Breast epithelium (tissue), 4 donors: ENCODE measurements around the gene ASB3. TPM values are rescaled to one million over a fixed set of nuclear protein-coding genes. Genes with fewer than 3 reads are reported as not detected.

Experiments
- DNase-seq, 2 donors: peaks; one replicate each; pipeline ENCODE4 v3.0.0-alpha.2; 2019; ENCODE audit warnings: low spot score in 2 of 2
- H3K27ac ChIP-seq, 2 donors: fragments of 200-600 bp; sonication (generic) in 1 of 2; one replicate each; pipeline ENCODE4 v1.5.1; 2016 to 2019; ENCODE audit warnings: mild to moderate bottlenecking in 1 of 2
- H3K27me3 ChIP-seq, 2 donors: fragments of 200-600 bp; sonication (generic) in 1 of 2; one replicate each; pipeline versions ENCODE4 v1.5.1 to v1.6.0; 2017 to 2019; ENCODE audit warnings: control low read depth in 1 of 2, mild to moderate bottlenecking in 1 of 2
- H3K36me3 ChIP-seq: fragments of 200-600 bp; one replicate; pipeline ENCODE4 v1.5.1; 2019
- H3K4me1 ChIP-seq, 2 donors: fragments of 200-600 bp; sonication (generic); one replicate each; pipeline ENCODE4 v1.5.1; 2016 to 2019; ENCODE audit warnings: control low read depth in 1 of 2
- H3K4me3 ChIP-seq, 3 donors: fragments of 200-600 bp; sonication (generic); 1 replicate in 2 of 3; 2 replicates in 1 of 3; pipeline ENCODE4 v1.5.1; 2016 to 2019; ENCODE audit warnings: mild to moderate bottlenecking in 3 of 3, moderate library complexity in 2 of 3
- H3K9me3 ChIP-seq, 2 donors: fragments of 200-600 bp; sonication (generic) in 1 of 2; one replicate each; pipeline ENCODE4 v1.5.1; 2016 to 2019; ENCODE audit warnings: control low read depth in 1 of 2
- POLR2A ChIP-seq: fragments of 450-650 bp; IDR thresholded peaks from one replicate; pipeline ENCODE4 v1.6.1; 2016; ENCODE audit warnings: antibody characterized with exemption, mild to moderate bottlenecking, moderate library complexity
- POLR2AphosphoS5 ChIP-seq, 3 donors: sonication (generic); formaldehyde crosslinking; IDR thresholded peaks; one replicate each; pipeline ENCODE4 v1.6.1; 2017; ENCODE audit warnings: antibody characterized with exemption in 3 of 3
- intact Hi-C: fragments of 100-400 bp; cut with DNase I; formaldehyde crosslinking; loops from one replicate; pipeline ENCODE4 v1.15.1; 2023; ENCODE audit warnings: low total_unique reads
- total RNA-seq, 3 donors: library from RNA; depleted of rRNA; stranded (reverse); fragments of >200 nt; gene quantifications; one replicate each; pipeline ENCODE4 v1.1.0, GENCODE V29; 2016
- TF ChIP-seq, protein P1 (sequence below), 3 donors: fragments of 450-650 bp; IDR thresholded peaks; one replicate each; pipeline ENCODE4 v1.5.1; 2016 to 2017; ENCODE audit warnings: antibody characterized with exemption in 3 of 3, mild to moderate bottlenecking in 3 of 3, moderate library complexity in 3 of 3

ASB3 gene
- total RNA-seq, 3 donors from 2014 or later, result 22.0 to 37.9 (median 22.7) TPM

DNA sequence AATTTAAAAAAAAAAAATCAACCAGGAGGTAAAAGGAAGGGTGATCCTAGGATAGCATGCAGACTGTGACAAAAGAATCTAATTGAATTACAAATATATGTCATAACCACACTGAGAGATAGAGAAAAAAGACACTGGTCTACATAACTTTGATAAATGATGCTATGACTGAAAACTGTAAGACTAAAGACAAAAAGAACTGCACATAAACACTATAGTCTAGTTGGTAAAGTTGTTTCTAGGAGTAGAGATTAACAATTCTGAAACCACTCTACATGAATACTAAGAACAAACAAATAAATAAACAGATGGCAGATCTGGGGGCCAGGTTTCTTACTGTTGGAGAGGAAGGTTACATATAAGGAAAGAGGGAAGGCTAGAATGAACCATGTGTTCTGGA, 33.7 kb downstream of the ASB3 start:
- DNase-seq, result no peak
- intact Hi-C loops, result no loop called here
- TF ChIP-seq POLR2A, result no peak
- TF ChIP-seq POLR2AphosphoS5 (IDR thresholded peaks at IDR 0.05), result no peak
- TF ChIP-seq, protein P1, sequence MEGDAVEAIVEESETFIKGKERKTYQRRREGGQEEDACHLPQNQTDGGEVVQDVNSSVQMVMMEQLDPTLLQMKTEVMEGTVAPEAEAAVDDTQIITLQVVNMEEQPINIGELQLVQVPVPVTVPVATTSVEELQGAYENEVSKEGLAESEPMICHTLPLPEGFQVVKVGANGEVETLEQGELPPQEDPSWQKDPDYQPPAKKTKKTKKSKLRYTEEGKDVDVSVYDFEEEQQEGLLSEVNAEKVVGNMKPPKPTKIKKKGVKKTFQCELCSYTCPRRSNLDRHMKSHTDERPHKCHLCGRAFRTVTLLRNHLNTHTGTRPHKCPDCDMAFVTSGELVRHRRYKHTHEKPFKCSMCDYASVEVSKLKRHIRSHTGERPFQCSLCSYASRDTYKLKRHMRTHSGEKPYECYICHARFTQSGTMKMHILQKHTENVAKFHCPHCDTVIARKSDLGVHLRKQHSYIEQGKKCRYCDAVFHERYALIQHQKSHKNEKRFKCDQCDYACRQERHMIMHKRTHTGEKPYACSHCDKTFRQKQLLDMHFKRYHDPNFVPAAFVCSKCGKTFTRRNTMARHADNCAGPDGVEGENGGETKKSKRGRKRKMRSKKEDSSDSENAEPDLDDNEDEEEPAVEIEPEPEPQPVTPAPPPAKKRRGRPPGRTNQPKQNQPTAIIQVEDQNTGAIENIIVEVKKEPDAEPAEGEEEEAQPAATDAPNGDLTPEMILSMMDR (IDR thresholded peaks at IDR 0.05), result no peak
- no peaks in the 10 kb centered on the region for H3K4me1 ChIP-seq
- H3K27ac ChIP-seq, result no peak overlapping the region
- no peaks in the 10 kb centered on the region for H3K27me3 ChIP-seq
- H3K4me3 ChIP-seq, result no peak overlapping the region
- H3K9me3 ChIP-seq, result no peaks in the 10 kb centered on the region
- H3K36me3 ChIP-seq, result no peaks in the 10 kb centered on the region

DNA sequence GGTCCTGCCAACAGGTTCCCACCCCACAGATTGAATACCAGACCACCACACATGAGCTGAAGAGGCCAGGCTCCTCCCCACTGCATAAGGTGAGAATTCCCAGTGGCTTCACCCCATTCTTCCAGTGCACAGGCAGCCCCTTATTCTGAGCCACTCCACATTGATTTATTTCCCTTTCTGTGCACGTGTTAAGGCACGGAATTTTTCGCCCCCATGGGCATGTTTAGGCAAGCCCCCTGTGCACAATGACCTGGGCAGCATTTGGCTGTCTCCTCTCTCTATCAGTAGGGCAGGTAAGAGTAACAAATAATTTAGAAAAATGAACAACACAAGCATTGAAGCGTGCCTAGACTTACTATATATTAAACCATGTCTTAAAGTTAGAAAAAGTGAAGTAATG, 34.4 kb downstream of the ASB3 start:
- Histone ChIP-seq H3K4me3 (no peak overlapping the region), H3K36me3 (no peaks in the 10 kb centered on the region), H3K9me3 (no peaks in the 10 kb centered on the region), H3K4me1 (no peaks in the 10 kb centered on the region), H3K27ac (no peak overlapping the region), H3K27me3 (no peaks in the 10 kb centered on the region)
- intact Hi-C loops, result no loop called here
- DNase-seq, result no peak
- TF ChIP-seq POLR2A (no peak), POLR2AphosphoS5 (IDR thresholded peaks at IDR 0.05) (no peak)
- TF ChIP-seq, protein P1 (IDR thresholded peaks at IDR 0.05), result no peak

DNA sequence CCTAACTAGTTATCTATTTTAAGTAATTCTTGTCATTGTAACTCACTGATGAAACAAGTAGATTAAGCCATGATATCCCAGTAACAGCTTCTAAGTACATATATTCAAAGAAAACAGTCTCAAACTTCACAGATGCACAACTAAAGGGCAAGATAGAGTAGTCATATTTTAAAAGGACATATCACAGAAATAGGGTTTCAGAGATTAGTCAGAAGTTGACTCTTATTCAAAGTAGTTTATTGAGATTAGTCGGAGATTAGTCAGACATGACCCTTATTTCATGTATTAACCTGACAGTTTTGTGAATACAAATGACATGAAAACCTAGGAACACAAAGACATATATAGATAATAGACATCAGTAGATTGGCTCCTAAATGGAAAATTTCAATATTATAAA, 35.0 kb downstream of the ASB3 start:
- DNase-seq, result no peak
- intact Hi-C loops, result no loop called here
- H3K27me3 ChIP-seq, result no peaks in the 10 kb centered on the region

DNA sequence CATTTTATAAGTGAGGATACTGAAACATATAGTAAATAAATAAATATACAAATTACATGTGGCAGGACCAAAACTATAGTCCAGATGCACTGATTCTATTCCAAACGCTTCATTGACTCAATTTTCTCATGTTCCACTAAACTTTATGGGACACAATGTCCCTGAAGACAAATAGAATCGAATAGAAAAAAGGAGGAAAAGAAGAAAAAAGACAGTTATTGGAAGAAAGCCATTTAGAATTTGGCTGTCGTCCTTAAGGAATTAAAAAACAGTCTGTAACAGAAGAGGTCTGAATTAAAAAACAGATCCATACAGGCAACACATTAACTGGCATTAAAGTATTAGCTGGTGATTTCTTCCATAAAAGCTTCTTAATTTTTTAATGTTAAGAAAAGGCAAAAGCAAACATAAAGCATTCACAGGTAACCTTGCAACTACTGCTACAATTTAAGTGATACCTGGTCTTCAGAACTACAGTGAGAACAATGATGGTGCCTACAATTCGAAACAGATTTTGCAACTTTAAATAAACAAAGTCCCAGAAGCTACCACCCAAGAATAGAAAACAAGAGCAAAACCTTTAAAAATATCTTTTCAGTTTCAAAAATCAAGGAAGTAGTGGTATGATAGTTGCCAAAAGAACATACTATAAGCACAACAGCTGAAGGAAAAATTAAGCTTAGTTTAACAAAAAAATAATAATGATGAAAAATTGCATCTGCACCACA, 36.5 kb downstream of the ASB3 start:
- no peaks in the 10 kb centered on the region for H3K4me1 ChIP-seq
- TF ChIP-seq POLR2A (no peak), POLR2AphosphoS5 (IDR thresholded peaks at IDR 0.05) (no peak)
- TF ChIP-seq, protein P1 (IDR thresholded peaks at IDR 0.05), result no peak
- no peak for DNase-seq
- H3K4me3 ChIP-seq, result no peak overlapping the region
- no peak overlapping the region for H3K27ac ChIP-seq
- no peaks in the 10 kb centered on the region for H3K36me3 ChIP-seq
- intact Hi-C loops, result no loop called here
- no peaks in the 10 kb centered on the region for H3K9me3 ChIP-seq
- no peaks in the 10 kb centered on the region for H3K27me3 ChIP-seq

More for the DNA sequence above, 35.0 kb downstream of the ASB3 start:
- Histone ChIP-seq H3K9me3 (no peaks in the 10 kb centered on the region), H3K4me3 (no peak overlapping the region), H3K36me3 (no peaks in the 10 kb centered on the region), H3K27ac (no peak overlapping the region), H3K4me1 (no peaks in the 10 kb centered on the region)
- TF ChIP-seq POLR2AphosphoS5 (IDR thresholded peaks at IDR 0.05) (no peak), POLR2A (no peak)

DNA sequence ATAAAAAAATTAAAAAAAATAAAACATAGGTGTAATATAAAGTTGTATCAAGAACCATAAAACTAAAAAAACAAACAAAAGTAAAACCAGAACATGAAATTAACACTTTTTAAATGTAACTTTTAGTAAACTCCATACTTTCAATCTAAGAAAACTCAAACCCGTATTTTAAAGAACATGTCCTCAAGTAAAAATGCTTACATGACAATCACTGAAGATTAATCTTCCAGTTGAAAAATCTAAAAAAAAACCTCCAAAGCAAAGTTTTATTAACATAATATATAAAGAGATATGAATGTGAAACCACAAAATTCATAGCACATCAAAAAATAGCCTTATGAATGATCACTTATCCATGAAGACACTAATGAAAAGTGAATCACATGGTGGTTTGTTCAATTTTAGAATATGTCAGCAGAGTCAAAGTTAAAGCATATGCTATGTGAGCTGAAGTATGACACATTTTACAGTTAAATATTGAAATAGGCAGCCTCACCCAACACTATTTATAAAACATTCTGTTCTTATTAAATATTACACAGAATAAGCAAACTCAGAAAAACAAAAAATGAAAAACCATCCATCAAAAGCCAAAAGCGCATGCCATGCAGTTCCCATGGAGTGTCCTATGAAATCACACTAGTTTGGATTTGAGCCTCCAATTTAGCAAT, 42.2 kb downstream of the ASB3 start:
- no peaks in the 10 kb centered on the region for H3K27me3 ChIP-seq
- no peaks in the 10 kb centered on the region for H3K36me3 ChIP-seq
- H3K27ac ChIP-seq, result no peak overlapping the region
- H3K4me3 ChIP-seq, result no peak overlapping the region
- intact Hi-C loops, result no loop called here
- no peak for TF ChIP-seq POLR2AphosphoS5 (IDR thresholded peaks at IDR 0.05)
- TF ChIP-seq, protein P1 (IDR thresholded peaks at IDR 0.05), result no peak
- no peak for TF ChIP-seq POLR2A
- no peaks in the 10 kb centered on the region for H3K4me1 ChIP-seq
- no peaks in the 10 kb centered on the region for H3K9me3 ChIP-seq
- DNase-seq, result no peak
